Islet of Langerhans (tissue), 1 donor: ENCODE data around the gene KRTAP9-7.

ENCODE experiments used
- FAIRE-seq: peaks from one replicate; lab custom pipeline; 2011; peaks lifted over from hg19 to GRCh38; lab: Jason Lieb, UNC

The KRTAP9-7 gene

DNA sequence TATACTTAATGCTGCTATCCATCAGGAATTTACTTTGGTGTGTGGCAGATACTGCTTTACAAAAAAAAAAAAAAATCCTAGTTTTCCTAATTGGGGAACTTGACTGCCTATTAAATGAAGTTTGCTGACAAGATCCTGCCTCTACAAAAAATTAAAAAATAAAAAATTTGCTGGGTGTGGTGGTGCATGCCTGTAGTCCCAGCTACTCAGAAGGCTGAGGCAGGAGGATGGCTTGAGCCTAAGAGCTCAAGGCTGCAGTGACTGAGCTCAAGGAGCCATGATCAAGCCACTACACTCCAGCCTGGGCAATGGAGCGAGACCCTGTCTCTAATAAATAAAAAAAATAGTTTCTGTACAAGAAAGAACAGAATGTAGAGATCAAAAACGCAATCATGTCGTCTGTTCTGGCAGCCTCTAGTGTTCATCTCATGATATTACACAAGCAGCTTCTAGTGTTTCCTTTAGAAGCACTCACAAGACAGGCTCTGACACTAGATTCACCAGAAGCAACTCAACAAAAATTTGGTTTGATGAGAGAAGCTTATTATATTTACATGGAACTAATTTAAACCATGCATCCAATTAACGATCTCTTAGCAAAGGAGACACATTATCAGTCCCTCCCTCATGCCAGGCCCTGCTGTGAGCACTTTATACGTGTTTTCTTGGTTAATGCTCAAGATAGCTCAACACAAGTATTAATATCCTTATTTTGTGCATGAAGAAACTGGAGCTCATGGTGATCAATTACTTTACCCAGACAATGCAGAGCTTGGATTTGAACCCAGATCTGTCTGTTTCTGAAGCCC is 46.8 kb downstream of the KRTAP9-7 start:
- peak; percentile 97 for FAIRE-seq

GRCh38 chr17:41322903-41323895 is 47.7 kb downstream of the KRTAP9-7 start:
- FAIRE-seq, result no peak

DNA sequence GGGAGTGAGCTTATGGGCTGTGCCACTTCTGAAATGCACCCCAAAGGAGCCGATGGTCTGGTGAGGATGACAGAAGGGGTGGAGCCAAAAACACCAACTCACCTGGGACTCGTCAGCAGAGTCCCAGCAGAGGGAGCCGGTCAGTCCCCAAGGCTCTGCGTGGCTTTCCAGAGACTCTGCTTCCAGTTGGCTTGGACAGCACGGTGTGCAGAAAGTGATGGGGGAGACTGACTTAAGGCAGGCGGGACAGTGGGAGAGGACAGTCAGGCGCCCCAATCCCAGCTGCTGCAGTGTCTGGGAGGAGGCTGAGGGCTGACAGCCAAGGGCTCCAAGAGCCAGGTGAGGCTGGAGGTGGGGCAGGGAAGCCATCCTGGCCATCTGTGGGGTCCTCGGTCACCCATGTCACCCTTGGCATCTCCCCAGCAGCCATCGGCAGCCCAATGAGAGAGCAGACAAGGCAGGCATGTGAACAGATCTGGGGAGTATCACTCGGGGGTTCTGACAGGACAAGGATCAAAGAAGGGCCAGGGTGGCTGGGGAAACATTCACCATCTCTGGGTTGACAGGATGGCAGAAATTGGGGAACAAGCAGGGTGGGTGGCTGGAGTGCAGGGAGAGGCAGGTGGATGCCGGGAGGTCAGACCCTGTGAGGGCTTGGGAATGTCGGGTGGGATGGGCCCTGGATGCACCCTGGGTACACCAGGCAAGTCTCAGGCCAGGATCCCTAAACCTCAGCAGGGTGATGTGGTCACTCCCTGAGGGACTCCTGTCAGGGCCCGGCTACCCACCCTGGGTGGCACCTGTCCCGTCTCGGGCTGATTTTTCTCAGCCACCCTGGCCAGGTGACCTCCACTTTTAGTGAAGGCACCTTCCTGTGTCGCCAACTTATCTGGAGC is 48.9 kb downstream of the KRTAP9-7 start:
- no peak for FAIRE-seq

DNA sequence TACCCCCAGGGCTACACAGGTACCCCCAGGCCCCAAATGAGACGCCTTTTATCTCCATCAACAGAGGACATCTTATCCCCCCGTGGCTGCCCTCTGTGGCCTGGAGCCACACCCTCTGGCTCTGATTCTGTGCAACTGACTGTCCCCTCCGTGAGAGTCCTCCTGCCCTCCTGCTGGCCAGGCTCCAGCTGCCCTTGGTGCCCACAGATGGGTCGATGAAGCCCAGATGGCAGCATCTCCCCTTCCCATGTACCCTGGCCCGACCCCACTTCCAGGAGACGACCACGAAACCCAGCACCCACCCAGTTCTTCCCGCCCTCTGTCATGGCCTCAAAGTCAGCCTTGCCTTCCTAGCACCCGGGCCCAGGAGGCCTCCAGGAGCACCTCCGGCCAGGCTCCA is 49.6 kb downstream of the KRTAP9-7 start:
- FAIRE-seq, result no peak

DNA sequence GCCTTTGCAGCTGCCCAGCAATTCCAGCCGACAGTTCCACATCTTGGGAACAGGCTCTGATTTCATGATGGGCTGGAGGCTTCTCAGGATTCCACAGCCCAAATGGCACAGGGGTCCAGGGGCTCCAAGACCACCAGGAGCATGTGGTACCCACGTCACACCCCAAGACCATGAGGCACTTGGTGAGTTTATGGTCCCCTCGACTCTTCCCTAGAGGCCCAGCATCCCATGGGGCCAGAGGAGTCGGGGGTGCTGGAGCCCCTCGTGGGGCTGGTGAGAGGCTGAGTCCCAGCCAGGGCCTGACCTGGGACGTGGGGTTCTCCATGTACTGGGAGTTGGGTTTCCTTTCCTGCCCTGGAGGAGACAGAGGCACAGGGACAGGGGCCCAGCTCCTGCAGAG is 50.1 kb downstream of the KRTAP9-7 start:
- no peak for FAIRE-seq
